GM21423 (cell line): Measurements from ENCODE around the gene ZNF358.

ENCODE experiments used
- ATAC-seq: cut with Tn5 transposase; IDR thresholded peaks from one replicate; pipeline ENCODE4 v1.9.1; 2021; ENCODE audit warnings: mild to moderate bottlenecking, moderate library complexity; ENCODE audit not compliant: unreplicated experiment

Gene ZNF358

DNA sequence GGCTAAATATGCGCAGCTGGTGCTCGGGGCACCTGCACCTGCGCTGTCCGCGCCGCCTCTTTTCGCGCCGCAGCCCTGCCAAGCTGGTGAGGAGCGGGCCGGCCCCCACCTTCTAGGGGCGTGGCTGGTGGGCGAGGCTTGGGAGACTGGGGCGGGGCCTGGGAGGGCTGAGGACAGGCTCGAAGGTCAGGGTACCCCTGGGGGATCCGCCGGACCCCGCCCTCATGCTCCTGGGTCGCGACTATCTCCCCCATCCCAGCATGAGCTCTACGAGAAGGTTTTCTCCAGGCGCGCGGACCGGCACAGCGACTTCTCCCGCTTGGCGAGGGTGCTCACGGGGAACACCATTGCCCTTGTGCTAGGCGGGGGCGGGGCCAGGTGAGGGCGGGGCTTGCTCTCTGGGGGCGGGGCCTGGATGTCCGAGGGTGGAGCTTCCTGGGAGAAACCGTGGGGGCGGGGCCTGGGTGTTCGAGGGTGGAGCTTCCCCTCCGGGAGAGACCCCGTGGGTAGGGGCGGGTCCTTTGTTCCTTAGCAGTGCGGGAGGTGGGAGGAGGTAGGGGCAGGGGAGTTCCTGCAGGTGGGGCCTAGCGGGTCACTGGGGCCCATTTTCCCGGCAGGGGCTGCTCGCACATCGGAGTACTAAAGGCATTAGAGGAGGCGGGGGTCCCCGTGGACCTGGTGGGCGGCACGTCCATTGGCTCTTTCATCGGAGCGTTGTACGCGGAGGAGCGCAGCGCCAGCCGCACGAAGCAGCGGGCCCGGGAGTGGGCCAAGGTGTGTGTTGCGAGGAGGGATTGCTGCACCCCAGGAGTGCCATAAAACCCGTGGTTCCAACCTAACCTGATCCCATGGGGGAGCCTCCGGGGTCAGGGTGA, 39.3 kb downstream of the ZNF358 start:
- ATAC-seq = no peak

DNA sequence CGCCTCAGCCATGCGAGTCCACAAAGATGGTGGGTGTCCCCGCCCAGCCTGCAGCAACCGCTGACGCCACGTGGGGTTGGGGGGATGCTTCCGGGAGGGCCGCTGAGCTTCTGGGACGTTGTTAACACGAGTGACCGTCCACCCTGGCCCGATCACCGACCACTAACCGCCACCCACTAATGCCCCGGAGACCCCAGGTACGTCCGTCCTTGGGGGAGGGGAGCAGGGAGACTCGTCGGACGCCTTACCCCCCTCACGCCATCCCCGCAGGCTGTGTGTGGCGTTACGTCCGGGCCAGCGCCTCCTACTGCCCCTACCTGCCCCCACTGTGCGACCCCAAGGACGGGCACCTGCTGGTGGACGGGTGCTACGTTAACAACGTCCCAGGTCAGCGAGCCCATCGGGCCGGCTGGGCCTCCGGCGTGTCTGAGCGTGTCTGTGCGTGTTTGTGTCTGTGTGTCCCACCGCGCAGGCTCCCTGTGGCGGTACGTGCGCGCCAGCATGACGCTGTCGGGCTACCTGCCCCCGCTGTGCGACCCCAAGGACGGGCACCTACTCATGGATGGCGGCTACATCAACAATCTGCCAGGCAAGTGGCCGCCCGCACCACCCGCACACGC, 40.9 kb downstream of the ZNF358 start:
- ATAC-seq = no peak

DNA sequence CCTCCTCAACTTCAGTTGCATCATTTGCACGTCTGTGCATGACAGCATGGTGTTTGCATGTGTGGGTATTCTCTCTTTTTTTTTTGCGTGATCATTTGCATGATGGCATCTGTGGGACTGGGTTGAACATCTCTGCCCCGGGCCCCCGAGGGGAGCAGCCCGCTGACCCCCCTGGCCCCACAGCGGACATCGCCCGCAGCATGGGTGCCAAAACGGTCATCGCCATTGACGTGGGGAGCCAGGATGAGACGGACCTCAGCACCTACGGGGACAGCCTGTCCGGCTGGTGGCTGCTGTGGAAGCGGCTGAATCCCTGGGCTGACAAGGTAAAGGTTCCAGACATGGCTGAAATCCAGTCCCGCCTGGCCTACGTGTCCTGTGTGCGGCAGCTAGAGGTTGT, 42.8 kb downstream of the ZNF358 start:
- no peak for ATAC-seq

DNA sequence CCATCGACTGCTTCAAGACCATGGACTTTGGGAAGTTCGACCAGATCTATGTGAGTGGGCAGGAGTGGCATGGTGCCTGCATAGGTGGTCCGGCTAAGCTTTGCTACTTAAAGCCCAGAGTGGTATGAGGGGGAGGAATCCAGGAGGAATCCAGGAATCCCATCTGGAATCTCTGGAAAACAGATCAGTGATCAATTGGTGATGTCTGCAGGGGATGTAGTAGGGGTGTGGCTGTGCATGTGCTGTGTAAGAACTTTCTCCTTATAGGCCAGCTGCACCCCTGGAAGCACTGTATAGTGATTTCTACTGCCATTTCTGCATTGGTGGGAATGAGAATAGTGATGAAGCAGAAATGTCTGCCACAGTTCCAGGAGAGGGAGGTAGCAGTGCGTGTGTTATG, 43.2 kb downstream of the ZNF358 start:
- no peak for ATAC-seq

DNA sequence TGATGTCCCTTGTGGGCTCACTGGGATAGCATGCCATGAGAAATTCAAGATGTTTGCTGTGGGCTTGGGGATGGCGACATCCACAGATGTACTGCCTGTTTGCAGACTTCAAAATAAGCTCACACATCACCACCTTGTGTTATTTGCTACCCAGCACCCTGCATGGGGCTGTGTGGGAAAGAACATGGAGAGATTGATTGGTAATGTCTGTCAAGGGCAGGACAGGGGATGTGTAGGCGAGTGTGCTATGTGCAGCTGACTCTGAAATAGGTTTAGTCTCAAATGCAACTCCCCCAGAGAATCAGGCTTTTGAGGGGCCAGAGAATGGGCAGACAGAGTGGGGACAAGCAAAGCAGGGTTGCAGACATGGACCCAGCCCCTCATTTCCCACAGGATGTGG, 44.4 kb downstream of the ZNF358 start:
- ATAC-seq = no peak

DNA sequence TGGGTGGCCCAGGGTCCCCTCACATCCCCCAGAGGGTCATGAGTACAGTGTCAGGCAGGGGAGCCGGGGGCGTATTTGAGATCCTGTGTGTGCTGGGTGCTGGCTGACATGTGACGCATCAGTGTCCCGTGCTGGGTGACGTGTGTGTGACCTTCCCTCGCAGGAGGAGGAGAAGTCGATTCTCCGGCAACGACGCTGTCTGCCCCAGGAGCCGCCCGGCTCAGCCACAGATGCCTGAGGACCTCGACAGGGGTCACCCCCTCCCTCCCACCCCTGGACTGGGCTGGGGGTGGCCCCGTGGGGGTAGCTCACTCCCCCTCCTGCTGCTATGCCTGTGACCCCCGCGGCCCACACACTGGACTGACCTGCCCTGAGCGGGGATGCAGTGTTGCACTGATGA, 45.4 kb downstream of the ZNF358 start:
- no peak for ATAC-seq

DNA sequence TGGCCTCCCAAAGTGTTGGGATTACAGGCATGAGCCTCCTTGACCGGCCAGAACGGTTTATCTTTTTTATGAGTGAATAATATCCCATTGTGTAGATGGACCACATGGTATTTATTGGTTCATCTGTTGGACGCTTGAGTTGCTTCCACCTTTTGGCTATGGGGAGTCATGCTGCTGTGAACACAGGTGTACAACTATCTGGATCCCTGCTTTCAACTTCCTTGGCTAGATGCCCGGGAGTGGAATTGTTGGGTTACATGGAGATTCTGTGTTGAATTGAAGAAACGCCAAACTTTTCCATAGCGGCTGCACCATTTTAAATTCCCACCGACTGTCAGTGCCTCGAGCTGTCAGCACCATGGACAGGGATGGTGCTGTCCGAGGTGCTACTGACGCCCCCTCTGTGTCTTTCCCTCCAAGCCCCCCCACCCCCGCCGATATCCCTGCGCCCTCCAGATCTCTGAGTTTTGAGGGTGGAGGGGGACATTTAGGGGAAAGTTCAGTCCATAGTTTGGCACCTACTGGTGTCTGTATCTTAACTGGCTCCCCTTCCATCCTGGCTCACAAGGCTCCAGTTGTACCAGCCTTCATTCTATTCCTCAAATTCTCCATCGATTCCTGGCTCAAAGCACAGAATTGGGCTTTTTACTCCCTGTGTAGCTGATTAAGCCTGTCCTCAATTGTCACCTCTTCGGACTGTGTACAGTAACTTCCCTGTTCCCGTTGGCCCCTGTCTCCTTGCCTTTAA, 46.9 kb downstream of the ZNF358 start:
- no peak for ATAC-seq

DNA sequence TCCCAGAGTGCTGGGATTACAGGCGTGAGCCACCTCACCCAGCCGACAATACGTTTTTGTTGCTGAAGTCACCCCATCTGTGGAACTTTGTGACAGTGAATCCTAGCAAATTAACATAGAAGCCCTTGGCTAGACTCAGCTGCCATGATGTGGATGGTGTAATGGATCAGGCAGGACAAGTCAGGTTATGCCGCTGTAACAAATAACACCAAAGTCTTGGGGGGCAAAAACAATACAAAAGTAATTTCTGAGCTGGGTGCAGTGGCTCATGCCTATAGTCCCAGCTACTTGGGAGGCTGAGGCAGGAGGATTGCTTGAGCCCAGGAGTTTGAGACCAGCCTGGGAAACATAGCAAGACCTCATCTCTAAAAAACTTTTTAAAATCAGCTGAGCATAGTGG, 49.0 kb downstream of the ZNF358 start:
- no peak for ATAC-seq

DNA sequence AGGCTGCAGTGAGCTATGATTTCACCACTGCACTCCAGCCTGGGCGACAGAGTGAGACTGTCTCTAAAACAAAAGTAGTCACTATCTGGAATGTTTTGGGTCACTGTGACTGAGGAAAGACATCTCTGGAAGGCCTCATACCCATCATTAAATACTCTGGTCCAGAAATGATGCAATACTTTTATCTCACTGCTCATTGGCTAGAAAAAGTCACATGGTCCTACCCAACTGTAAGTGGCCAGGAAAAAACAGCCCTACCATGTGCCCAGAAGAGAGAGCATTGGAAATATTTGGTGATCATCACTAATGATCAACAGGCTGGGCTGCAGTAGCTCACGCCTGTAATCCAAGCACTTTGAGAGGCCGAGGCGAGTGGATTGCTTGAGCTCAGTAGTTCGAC, 49.4 kb downstream of the ZNF358 start:
- ATAC-seq = no peak
